Activated CD8-positive, alpha-beta memory T cell treated with anti-CD3 and anti-CD28 coated beads, Interleukin-2, amount 50 U/mL, for 24 hours (primary cell): Measurements from ENCODE around the gene WDR64.

ENCODE experiments used
- DNase-seq: peaks from one replicate; pipeline ENCODE4 v3.0.0-alpha.2; 2020; ENCODE audit errors: extremely low read depth

Gene WDR64

DNA sequence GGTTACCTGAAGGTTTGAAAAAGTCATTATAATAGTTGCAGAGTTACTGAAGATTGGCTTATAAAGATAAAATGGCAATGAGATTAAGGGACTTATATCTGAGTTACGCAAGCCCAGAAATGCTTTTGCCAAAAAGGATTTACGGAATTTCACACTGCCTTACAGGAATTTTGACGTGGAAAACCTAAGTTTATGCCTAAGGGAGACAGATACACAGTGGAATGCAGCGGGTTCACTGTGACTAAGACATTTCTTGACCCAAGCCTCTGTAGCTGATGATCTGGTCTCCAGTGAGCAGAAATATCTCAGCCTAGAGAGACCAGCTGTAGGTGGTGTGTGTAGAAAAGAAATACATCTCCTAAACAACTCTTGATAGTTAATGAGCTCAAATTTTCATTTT lies 185.8 kb downstream of the WDR64 start:
- DNase-seq = no peak

DNA sequence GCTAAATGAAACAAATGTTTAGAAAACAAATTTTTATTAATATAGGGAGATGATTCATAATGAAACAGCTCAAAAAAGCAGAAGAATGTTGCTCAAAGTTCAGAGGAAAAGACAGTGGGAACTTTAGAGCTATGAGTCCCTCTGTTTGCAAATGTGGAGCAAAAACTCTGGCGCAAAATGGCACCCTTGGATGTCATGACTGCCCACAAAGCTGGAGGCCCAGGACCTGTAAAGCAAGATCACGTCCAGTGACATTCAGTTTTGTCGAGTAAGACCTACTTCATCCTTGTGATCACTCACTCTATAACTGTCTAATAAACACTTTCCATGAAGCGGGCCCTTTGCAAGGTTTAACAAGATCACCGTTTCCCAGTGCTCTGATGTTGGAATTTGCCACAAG lies 186.8 kb downstream of the WDR64 start:
- no peak for DNase-seq

DNA sequence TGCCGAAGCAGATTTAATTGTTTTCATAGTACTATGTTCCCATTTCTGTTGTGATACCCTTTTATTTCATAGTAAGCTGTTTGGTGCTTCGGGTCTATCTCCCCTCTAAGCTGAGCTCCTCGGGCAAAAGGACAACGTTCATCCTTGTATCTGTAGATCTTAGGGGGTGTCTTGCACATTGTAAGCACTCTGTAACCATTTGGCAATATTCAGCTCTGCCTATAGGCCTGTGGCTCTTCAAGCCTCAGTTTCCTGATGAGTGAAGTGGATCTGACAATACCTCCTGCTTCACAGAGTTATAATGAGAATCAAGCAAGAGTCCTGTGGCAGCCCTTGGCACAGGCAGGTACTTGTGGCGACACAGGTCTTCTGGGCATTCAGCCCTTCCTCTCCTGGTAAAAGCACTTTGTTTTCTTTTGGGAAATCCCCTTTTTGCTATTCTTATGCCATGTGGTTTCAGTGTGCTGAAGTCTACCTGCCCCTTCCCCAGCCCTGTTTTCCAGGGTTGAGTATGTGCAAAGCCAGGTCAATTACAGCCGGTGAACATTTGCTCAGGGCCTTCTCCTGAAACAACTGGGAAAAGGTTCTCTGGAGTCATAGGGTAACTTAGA lies 187.4 kb downstream of the WDR64 start:
- DNase-seq = no peak

DNA sequence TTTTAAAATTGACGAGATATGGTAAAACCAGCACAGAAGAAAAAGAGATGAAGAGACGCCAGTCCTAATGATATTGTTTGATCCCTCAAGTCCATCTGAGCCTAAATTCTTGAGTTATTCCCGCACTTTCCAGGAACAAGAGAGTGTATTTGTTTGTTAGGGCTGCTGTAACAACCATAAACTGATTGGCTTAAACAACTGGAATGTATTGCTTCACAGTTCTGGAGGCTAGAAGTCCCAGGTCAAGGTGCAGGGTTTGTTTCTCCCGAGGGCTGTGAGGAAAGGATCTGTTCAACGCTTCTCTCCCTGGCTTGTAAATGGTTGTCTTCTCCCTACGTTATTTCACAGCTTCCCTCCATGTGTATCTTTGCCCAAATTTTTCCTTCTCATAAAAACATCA lies 188.1 kb downstream of the WDR64 start:
- DNase-seq = no peak

DNA sequence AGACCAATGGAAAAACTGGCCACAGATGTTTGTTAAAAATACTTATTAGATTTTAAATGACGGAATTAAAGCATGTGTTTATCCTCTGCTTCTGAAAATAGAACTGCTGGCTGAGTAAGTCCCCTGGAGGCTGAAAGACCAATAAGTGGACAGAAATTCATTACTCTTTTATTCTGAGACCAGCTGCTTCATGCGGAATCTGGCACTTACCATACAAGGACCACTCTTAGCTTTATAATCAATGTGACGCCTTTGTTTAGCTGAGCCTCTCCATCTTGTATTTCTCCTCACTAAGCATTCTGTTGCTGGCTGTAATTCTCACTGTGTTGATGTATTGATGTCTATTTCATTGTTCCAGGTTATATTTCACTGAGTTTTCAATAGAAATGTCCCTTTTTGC lies 189.6 kb downstream of the WDR64 start:
- no peak for DNase-seq

DNA sequence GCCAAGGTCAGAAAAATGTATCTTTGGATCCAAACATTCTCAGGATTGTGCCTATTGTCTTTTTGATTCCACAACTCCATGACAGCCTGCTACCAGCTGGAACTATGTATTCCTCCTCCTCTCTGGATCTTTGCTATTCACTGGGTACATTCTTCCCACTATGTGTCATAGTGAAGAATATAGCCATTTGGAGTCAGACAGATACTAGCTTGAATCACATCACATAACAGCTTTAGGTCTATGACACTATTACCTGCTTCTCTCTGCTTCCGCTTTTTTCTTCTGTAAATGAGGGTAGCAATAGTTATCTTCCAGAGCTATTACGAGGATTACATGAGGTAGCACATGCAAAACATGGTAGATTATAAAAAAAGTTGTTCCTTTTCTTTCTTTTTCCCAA lies 190.5 kb downstream of the WDR64 start:
- no peak for DNase-seq

DNA sequence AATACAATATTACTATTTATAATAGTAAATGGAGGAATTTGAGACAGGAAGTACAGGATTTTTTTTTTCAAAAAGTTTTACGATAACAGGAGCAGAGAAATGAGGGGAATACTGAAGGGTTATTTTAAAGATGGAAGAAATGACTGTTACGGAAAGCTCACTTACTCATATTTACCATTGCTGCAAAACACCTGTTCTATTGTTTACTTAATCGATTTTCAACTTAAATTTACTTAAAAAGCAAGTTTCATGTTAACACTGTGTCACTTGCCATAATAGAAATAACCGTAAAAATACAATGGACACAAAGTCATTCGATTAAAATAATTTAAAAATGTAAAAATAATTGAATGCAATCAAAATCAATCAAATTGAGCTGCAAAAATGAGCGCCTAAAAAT lies 192.5 kb downstream of the WDR64 start:
- no peak for DNase-seq

DNA sequence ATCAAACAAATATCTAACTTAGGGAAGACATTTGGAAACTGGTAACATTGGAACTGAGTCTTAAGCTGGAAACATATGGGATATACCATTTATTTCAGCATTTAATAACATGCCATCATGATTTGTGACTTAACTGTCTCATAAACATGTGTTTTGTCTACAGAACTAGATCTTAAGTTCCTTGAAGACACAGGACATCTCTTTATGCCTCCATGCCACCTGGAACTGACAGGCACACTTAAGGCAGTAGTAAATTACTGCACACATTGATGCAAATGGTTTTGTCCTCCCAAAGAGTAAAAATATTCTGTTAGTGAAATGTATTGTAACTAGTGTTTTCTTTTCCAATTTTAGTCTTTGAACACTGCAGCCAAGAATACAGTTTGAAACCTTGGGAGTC lies 194.3 kb downstream of the WDR64 start:
- no peak for DNase-seq

DNA sequence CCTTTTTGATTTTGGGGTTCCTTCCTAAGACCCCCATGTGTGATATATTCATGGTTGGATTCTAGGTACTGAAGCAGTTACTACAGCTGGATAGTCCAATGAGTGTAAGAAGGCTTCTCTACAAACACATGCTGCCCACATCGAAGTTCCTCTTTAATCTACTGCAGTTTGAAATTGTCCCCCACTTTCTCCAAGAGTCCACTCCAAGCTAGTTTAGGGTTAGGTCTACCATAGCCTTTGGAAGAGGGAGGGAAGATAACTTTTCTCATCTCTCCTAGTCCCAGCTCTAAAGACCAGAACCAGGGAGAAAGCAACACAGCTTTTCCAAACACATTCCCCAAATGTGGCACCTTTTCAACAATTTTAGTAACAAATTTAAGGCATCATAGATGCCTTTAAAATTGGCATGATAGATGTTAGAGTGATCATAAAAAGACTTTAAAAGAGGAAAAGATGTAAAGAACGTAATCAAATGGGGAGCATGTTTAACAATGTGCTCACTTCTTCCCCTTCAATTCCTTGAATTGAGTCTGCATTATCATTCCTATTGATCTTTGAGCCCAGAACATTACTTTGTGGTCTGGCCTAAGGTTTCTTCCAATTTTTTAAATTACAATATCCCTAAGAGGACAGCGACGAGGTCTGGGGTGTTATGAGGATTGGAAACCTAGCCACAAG lies 194.9 kb downstream of the WDR64 start:
- DNase-seq = no peak

DNA sequence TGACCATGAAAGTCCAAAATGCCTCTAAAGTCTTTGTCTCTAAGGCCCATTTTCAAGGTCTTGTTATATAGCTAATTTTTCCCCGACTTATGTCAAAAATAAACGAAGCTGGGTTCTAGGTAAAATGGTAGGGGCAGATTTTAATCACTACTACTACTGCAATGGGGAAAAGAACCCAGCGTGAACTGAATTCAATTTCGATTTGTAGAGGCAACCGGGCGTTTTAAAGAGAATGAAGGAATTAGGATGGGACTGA lies 195.4 kb downstream of the WDR64 start:
- DNase-seq = no peak

DNA sequence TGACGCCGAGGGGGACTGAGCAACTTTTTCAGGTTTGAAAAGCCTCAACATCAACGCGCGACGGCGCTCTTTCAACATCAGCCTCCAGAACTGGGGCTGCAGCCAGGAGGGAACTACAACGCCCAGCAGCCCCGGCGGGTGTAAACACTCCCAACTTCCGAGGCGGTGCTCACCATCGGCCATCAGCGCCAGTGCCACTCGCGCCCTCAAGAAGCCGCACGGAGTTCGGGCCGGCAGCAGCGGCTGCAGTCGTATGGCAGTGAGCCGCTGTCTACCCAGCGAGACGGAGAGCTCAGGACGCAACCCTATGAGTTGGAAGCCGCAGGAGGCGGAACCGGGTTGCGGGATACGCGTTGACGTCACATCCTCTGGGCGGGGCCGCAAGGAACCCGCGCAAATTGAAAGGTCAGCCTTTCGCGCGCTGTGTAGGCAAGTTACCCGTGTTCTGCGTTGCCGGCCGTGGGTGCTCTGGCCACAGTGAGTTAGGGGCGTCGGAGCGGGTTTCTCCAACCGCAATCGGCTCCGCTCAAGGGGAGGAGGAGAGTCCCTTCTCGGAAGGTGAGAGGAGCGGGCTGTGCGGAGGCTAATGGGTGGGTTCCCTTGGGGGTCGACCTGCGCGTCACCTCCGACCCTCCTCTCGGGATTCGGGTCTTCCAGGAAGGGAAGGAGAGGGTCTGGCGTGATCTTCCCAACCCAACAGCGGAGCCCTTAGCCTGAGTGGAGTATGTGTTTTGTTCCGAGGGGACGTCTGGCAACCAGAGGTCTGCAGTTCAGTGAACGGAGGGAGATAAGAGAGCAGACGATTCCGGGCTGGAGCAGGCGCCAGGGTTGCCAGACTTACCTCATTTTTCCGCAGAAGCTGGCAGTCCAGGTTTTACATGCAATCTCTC lies 196.0 kb downstream of the WDR64 start, which contains the start of gene EXO1:
Gene EXO1, plus strand, starts transcription at position 409 of the 890 bp plus-strand sequence. CDS start 2,222 bp downstream, outside the sequence.
- peak; percentile 72 for DNase-seq

DNA sequence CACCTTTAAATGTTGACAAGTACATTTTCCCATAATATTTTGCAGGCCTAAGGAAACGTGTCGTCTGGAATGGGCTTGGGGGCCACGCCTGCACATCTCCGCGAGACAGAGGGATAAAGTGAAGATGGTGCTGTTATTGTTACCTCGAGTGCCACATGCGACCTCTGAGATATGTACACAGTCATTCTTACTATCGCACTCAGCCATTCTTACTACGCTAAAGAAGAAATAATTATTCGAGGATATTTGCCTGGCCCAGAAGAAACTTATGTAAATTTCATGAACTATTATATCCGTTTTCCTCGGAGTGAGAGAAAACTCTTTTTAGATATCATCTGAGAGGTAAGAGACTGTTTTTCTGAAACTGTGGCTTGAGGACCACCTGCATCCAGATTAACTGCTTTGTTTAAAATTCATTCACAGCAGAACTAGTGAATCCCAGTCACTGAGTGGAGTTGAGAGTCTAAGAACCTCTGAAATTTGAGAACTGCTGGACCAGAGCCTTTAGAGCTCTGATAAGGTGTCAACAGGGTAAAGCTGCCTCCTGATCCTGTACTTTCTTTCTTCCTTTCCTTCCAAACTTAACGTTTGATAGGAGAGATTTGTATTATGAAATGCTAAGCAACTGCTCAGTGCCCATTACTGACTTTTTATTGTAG lies 196.7 kb downstream of the WDR64 start:
- no peak for DNase-seq

DNA sequence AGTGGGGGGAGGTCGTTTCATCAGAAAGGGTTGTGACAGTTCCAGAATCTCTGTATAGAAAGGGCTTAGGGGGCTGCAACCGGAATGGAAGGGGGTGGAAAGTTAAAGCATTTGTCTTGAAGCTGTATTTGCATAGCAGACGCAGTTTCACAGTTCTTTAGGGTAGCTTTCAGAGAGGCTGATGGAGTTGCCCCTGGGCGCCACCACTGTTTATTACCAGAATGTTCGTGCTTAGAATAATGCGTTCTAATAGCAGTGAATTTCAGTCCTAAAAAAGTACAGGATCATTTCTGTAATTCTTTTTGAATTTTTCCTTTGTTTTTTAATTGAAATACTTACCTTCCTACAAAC lies 197.2 kb downstream of the WDR64 start:
- no peak for DNase-seq
